B cell (primary cell): ENCODE data around the gene GIT1. TPM values are rescaled to one million over a fixed set of nuclear protein-coding genes. Genes with fewer than 3 reads are reported as not detected.

Experiments used
- ATAC-seq: fragments of 200-7000 bp; cut with Tn5 transposase; one replicate; pipeline ENCODE4 v1.10.0; 2021; ENCODE audit warnings: low read depth, mild to moderate bottlenecking, moderate number of reproducible peaks, moderate library complexity
- CTCF ChIA-PET: fragments of 350-600 bp; sonication (Branson Sonifier 250); formaldehyde crosslinking; loops from one replicate; lab custom pipeline; 2021; ENCODE audit warnings: antibody characterized with exemption, inconsistent platforms; lab: Charles Lee
- POLR2A ChIA-PET: fragments of 350-600 bp; sonication (Branson Sonifier 250); formaldehyde crosslinking; loops from one replicate; lab custom pipeline; 2021; ENCODE audit warnings: antibody characterized with exemption; lab: Charles Lee
- DNase-seq: peaks from one replicate; pipeline ENCODE4 v3.0.0; 2013
- H2AFZ ChIP-seq: 2 replicates; pipeline ENCODE4 v1.6.1; 2012; ENCODE audit warnings: mild to moderate bottlenecking, low read depth, low read length; ENCODE audit not compliant: insufficient read depth, poor library complexity, severe bottlenecking
- H3K27ac ChIP-seq, 2 donors: 1 replicate in 1 of 2; 2 replicates in 1 of 2; pipeline ENCODE4 v1.5.1; 2012 to 2013; ENCODE audit warnings: low read length in 2 of 2, mild to moderate bottlenecking in 2 of 2, moderate library complexity in 1 of 2
- H3K27me3 ChIP-seq, 4 experiments: fragments of 200-600 bp in 1 of 4; sonication (generic) in 1 of 4; replicated peaks in 1 of 4; 1 replicate in 2 of 4; 2 replicates in 2 of 4; pipeline versions ENCODE4 v1.6.1 to v1.7.0; 2013 to 2016; ENCODE audit warnings: low read length in 3 of 4, mild to moderate bottlenecking in 2 of 4, mixed read lengths in 1 of 4, moderate library complexity in 1 of 4; ENCODE audit not compliant: insufficient read depth in 4 of 4, control insufficient read depth in 3 of 4; ENCODE audit errors: control extremely low read depth in 1 of 4
- H3K36me3 ChIP-seq, 2 experiments: replicated peaks in 1 of 2; 1 replicate in 1 of 2; 2 replicates in 1 of 2; pipeline versions ENCODE4 v1.6.1 to v1.7.1; 2013; ENCODE audit warnings: low read length in 1 of 2; ENCODE audit not compliant: insufficient read depth in 2 of 2, control insufficient read depth in 1 of 2; ENCODE audit errors: control extremely low read depth in 1 of 2, extremely low read depth in 1 of 2
- H3K4me1 ChIP-seq, 2 donors: fragments of 200-600 bp in 1 of 2; sonication (generic) in 1 of 2; 1 replicate in 1 of 2; 2 replicates in 1 of 2; pipeline versions ENCODE4 v1.5.1 to v1.6.1; 2013 to 2017; ENCODE audit warnings: low read length in 2 of 2; ENCODE audit not compliant: control insufficient read depth in 2 of 2, insufficient read depth in 2 of 2
- H3K4me2 ChIP-seq: replicated peaks from 2 replicates; pipeline ENCODE3; 2012; ENCODE audit warnings: mild to moderate bottlenecking, low read depth, low read length; ENCODE audit not compliant: poor library complexity, severe bottlenecking
- H3K4me3 ChIP-seq, 5 experiments: fragments of 200-600 bp in 1 of 5; sonication (generic) in 1 of 5; 1 replicate in 3 of 5; 2 replicates in 2 of 5; pipeline versions ENCODE4 v1.5.1 to v1.7.0; 2011 to 2016; ENCODE audit warnings: low read length in 4 of 5, mild to moderate bottlenecking in 4 of 5, low read depth in 2 of 5, control low read depth in 1 of 5, moderate library complexity in 1 of 5; ENCODE audit not compliant: insufficient read depth in 1 of 5; ENCODE audit errors: control extremely low read depth in 1 of 5, extremely low read depth in 1 of 5
- H3K79me2 ChIP-seq: fragments of 200-600 bp; sonication (generic); one replicate; pipeline ENCODE4 v1.6.0; 2016; ENCODE audit warnings: low read length; ENCODE audit not compliant: control insufficient read depth, insufficient read depth
- H3K9ac ChIP-seq: fragments of 200-600 bp; sonication (generic); 2 replicates; pipeline ENCODE4 v1.6.1; 2017; ENCODE audit warnings: mild to moderate bottlenecking, low read length, moderate library complexity
- H3K9me3 ChIP-seq, 3 donors: one replicate each; pipeline versions ENCODE4 v1.6.1 to v1.7.1; 2013; ENCODE audit warnings: low read length in 2 of 3; ENCODE audit not compliant: control insufficient read depth in 2 of 3, insufficient read depth in 1 of 3; ENCODE audit errors: control extremely low read depth in 1 of 3
- H4K20me1 ChIP-seq: 2 replicates; pipeline ENCODE4 v1.6.0; 2012; ENCODE audit warnings: mild to moderate bottlenecking, low read length; ENCODE audit not compliant: insufficient read depth, control insufficient read depth, poor library complexity, severe bottlenecking
- H3K27ac Mint-ChIP-seq: one replicate; pipeline ENCODE4 v1.8.0; 2021; ENCODE audit warnings: mixed read lengths
- H3K27me3 Mint-ChIP-seq: one replicate; pipeline ENCODE4 v1.8.0; 2021; ENCODE audit warnings: mixed read lengths
- H3K4me1 Mint-ChIP-seq: one replicate; pipeline ENCODE4 v1.8.0; 2021; ENCODE audit warnings: mixed read lengths
- H3K4me3 Mint-ChIP-seq: one replicate; pipeline ENCODE4 v1.8.0; 2021; ENCODE audit warnings: mixed read lengths
- H3K9me3 Mint-ChIP-seq: one replicate; pipeline ENCODE4 v1.8.0; 2022; ENCODE audit warnings: mixed read lengths; ENCODE audit not compliant: insufficient read depth
- CTCF ChIP-seq: fragments of 200-600 bp; IDR thresholded peaks from one replicate; pipeline ENCODE4 v1.8.0; 2022; ENCODE audit warnings: antibody characterized with exemption, mild to moderate bottlenecking
- EZH2 ChIP-seq: IDR thresholded peaks from 2 replicates; pipeline ENCODE4 v1.6.1; 2012; ENCODE audit warnings: borderline replicate concordance, low read depth, mild to moderate bottlenecking, moderate library complexity, low read length; ENCODE audit not compliant: insufficient read depth, poor library complexity, severe bottlenecking
- WGBS: methylation state at CpG from one replicate; pipeline ENCODE4 v1.1.5; 2013; ENCODE audit warnings: missing lambda C conversion rate; ENCODE audit not compliant: insufficient coverage; 5-methylcytosine and 5-hydroxymethylcytosine counted together
- intact Hi-C: fragments of 100-400 bp; cut with micrococcal nuclease; formaldehyde crosslinking; loops from one replicate; pipeline ENCODE4 v1.10.0; 2022
- polyA plus RNA-seq: library from polyadenylated mRNA; depleted of rRNA; stranded (reverse); fragments of >200 nt; gene quantifications from 2 replicates; pipeline ENCODE4 v1.2.3, GENCODE V29; 2012
- total RNA-seq, 2 donors: library from RNA; stranded (reverse); fragments of 120-200 nt in 1 of 2; gene quantifications; 1 replicate in 1 of 2; 2 replicates in 1 of 2; pipeline versions ENCODE4 v1.2.3 to v1.2.4, GENCODE V29; 2013 to 2022

GIT1 gene
- total and polyA plus RNA-seq, 2 donors (not counting 1 experiment from before 2014, with no cell fraction given) = 49.3 to 61.9 TPM

DNA sequence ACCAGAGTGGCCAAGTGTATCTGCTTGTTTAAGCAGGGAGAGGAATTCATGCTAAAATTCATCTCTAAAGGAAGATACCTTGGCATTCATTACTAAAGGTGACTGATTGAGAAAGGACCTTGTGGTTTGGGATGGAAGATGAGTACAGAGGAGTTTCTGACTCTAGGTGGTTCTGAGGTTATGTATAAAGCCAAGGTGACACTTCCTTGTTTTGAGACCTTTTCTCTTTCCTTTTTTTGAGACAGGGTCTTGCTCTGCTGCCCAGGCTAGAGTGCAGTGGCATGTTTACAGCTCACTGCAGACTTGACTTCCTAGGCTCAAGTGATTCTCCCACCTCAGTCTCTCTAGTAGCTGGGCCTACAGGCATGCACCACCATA lies 31.7 kb downstream of the GIT1 start:
- no peaks in the 10 kb centered on the region for H3K27me3 Mint-ChIP-seq
- H3K79me2 ChIP-seq = peaks cover 8% of the 10 kb centered on the region
- H3K4me3 ChIP-seq = no peak overlapping the region
- H3K27ac Mint-ChIP-seq = peak overlapping the region; percentile 86
- no peaks in the 10 kb centered on the region for H3K9me3 Mint-ChIP-seq
- TF ChIP-seq CTCF = no peak
- no peak for TF ChIP-seq EZH2
- H3K9me3 ChIP-seq = no peaks in the 10 kb centered on the region
- DNase-seq (peak; percentile 42), ATAC-seq (peak; percentile 22)
- H2AFZ ChIP-seq = no peak overlapping the region
- no peak overlapping the region for H3K9ac ChIP-seq
- no peaks in the 10 kb centered on the region for H4K20me1 ChIP-seq
- peak overlapping the region; percentile 44 to 48 for H3K27ac ChIP-seq
- no peaks in the 10 kb centered on the region for H3K27me3 ChIP-seq
- H3K4me1 Mint-ChIP-seq = peaks cover 58% of the 10 kb centered on the region
- intact Hi-C loops = no loop called here
- peak overlapping the region; percentile 64 for H3K4me3 Mint-ChIP-seq
- ChIA-PET POLR2A (interaction anchor here (0.6 to 3.7 kb wide), 2 partner anchors 10 to 226 kb away, joined by 4 to 12 read pairs; partner anchors contain the start of genes ABHD15 and TP53I13), CTCF (interaction anchor here (0.7 to 7.9 kb wide), 4 partner anchors 9 to 21 kb away, joined by 3 to 39 read pairs (median 4); partner anchors contain the start of gene ABHD15)
- peaks cover 0 to 6% of the 10 kb centered on the region in 2 experiments for H3K36me3 ChIP-seq
- peak overlapping the region; percentile 52 for H3K4me2 ChIP-seq
- peaks cover 58 to 62% of the 10 kb centered on the region in 2 donors for H3K4me1 ChIP-seq

DNA sequence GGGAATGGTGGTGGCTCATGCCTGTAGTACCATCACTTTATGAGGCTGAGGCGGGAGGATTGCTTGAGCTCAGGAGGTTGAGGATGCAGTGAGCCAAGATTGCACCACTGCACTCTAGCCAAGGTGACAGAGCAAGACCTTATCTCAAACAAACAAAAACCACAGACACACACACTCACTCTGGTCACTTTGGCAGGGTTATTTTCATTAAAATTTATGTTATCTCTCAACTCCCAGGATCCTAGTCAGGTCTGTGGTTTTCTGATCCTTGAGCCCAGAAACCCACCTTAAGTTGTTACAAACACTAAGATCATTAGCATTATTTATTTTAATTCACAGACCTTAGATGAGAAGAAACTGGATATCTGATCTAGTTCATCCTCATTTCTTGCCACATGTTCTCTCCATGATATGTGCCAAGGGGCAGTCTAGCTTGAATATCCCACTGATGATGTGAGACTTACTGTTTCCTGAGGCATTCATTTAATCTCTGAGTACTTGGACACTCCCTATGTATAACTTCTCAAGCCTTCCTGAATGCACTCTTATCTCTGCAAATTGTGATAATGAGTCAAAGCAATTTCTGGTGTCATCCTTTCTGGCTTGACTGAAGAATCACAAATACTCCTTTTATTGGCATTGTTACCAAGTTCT lies 32.2 kb downstream of the GIT1 start:
- ChIA-PET CTCF (interaction anchor here (0.6 to 7.9 kb wide), 8 partner anchors 10 to 187 kb away, joined by 3 to 39 read pairs (median 4); partner anchors contain the start of genes ABHD15 and TP53I13), POLR2A (interaction anchor here (0.6 to 3.7 kb wide), 3 partner anchors 11 to 226 kb away, joined by 4 to 12 read pairs (median 8); partner anchors contain the start of genes ABHD15 and TP53I13)
- no peaks in the 10 kb centered on the region for H3K9me3 Mint-ChIP-seq
- H3K27ac Mint-ChIP-seq = peak overlapping the region; percentile 86
- DNase-seq = no peak
- Histone ChIP-seq H3K27me3 (no peaks in the 10 kb centered on the region), H3K4me2 (peak overlapping the region; percentile 52), H4K20me1 (no peaks in the 10 kb centered on the region), H3K79me2 (peaks cover 3% of the 10 kb centered on the region), H3K9ac (no peak overlapping the region), H3K27ac (peak overlapping the region; percentile 44 to 48), H3K4me3 (no peak overlapping the region), H3K9me3 (no peaks in the 10 kb centered on the region), H3K36me3 (peaks cover 0 to 3% of the 10 kb centered on the region in 2 experiments), H3K4me1 (peaks cover 52 to 57% of the 10 kb centered on the region in 2 donors), H2AFZ (no peak overlapping the region)
- H3K4me3 Mint-ChIP-seq = peak overlapping the region; percentile 64
- peaks cover 53% of the 10 kb centered on the region for H3K4me1 Mint-ChIP-seq
- no peaks in the 10 kb centered on the region for H3K27me3 Mint-ChIP-seq
- no peak for ATAC-seq
- intact Hi-C loops = no loop called here
- WGBS = no CpG with 5 or more reads among the region's 1 CpG
- TF ChIP-seq CTCF = no peak
- TF ChIP-seq EZH2 = no peak
